GM19193 (cell line): ENCODE measurements around the gene VASN.

ENCODE experiments used
- POLR2A ChIP-seq: IDR thresholded peaks from 4 replicates; pipeline ENCODE4 v1.6.1; 2011; ENCODE audit not compliant: insufficient read depth, insufficient read length; ENCODE audit errors: extremely low read depth

The VASN gene

DNA sequence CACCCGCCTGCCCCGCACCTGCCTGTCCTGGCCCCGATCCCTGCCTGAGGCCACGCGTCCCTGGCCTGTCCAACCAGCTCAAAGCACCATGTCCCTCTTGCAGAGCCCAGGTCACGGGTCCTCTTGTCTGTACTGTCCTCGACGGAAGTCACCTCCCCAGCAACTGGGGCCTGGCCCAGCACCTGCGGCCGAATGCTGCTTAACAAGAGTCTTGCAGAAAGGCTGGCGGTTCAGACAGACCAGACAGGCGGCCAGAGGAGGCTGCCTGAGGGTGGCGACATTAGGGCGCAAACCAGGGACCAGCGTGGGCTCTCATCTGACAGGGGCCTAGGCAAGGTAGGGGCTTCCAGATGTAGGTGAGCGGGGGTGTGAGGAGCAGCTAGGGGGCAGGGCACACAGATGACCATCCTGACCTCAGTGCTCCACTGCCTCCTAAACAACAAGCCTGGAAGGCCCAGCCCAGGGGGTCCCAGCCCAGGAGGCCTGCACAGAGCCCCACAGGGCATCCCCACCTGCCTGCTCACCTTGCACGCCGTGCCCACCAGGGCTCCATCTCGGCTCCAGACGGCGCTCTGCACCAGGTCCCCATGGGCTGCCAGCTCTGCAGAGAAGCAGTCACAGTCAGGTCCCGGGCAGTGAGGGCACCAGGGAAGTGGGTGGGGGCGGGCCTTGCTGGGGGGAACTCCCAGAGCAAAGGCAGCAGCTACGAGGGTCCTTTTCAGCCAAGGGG is 33.5 kb downstream of the VASN start:
- peak; percentile 6 for TF ChIP-seq POLR2A

DNA sequence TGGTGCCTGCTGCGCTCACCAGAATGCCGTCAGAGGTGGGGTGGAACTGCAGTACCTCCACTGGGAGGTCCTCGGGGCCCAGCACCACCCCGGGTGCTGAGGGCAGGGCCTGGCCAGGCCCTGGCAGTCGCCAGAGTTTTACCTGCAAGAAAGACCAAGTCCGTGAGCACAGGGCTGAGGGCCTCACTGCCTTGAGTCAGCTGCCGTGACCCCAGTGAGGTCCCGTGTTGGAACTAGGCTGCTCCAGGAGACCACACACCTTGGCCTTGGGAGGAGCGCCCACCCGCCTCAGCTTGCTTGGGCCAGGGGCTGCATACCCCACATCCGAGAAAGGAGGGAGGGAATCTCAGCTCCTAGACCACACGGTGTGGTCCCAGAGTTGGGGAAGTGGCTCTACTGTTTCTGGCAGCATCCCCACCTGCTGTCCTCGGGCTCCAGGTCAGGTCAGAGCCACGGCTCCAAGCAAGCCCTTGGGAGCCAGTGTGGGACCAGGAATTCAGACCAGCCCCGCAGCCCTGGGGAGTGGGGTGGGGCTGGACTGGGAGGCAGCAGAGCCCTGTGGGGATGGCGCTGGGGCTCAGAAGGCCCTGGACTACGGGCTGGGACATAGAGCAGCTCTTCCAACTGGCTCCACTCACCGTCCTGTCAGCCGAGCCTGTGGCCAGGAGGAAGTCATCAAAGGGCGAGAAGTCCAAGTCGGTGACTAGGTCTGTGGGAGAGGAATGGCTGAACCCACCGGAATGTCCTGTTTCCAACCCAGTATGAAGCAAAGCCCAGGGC is 36.1 kb downstream of the VASN start:
- no peak for TF ChIP-seq POLR2A

DNA sequence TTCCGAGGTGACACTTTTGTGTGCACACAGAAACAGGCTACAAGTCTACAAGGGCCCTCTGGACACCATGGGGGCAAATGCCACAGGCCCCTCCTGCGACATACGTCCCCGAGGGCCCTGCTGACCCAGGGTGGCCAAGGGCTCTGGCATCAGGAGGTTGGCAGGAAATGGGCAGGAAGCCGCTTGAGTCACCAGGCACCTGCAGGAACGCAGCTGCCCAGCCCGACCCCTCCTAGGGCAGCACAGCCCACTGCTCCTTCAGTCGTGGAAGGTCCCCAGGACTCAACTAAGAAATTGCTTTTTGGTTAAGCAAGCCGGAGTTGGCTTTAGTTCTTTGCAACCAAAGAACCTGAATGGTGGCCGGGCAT is 36.7 kb downstream of the VASN start:
- no peak for TF ChIP-seq POLR2A

DNA sequence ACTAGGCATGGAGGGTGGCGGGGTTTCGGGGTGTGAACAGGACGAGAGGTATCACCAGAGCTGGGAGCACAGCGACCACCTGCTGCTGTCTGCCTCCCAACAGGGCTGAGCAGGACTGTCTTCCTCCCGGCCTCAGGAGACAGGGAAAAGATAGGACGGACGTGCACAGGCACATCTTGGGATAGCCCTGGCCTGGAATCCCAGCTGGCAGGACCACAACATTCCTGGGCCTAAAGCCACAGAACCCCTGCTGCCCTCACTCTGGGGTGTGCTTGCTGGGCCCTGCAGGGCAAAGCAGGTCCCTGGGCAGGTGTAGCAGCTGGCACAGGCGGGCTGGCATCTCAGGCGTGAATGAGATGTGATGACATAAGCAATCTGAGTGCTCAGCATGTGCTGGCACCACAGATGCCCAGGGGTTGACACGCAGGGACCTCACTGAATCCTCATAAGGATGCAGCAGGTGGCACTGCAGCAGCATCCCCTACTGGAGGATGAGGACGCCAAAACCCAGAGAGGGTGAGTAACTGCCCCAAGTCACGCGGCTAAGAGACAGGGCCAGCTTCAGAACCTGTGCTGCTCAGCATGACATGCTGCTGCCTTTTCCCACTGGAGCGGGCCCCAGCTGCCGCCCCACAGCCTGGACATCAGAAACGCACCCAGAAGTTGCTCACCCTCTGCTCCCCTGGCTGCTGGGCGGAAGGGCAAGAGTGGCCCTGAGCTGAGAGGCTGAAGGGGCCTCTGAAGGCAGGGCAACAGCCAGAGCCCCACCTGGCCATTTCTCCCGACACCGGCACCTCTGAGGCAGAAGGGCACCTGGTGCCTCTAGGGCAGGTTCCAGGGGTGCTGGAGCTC is 37.7 kb downstream of the VASN start:
- TF ChIP-seq POLR2A, result no peak

DNA sequence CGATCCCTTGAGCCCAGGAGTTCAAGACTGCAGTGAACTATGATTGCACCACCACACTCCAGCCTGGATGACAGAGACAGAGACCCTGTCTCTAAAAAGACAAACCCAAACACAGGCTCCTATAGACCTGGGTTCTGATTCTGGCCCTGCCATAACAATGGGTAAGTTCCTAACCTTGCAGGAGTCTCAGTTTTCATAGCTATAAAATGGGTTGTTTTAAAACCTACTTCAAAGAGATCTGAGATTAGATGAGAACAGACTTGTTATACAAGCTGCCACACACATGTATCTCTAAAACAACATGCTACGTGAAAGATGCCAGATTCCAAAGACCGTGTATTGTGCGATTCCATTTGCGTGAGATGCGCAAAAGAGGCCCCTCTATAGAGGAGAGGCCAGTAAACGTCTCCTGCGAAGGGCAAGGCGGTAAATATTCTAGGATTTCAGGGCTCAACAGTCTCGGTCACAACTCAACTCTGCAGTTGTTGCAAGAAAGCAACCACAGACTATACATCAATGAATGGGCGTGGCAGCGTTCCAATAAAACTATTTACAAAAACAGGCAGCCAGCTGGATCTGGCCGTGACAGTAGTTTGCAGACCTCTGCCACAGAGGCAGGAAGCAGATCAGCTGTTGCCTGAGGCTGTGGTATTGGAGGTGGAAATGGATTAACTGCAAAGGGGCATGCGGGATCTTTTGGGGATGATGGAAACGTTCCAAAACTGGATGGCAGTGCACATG is 38.9 kb downstream of the VASN start:
- no peak for TF ChIP-seq POLR2A

DNA sequence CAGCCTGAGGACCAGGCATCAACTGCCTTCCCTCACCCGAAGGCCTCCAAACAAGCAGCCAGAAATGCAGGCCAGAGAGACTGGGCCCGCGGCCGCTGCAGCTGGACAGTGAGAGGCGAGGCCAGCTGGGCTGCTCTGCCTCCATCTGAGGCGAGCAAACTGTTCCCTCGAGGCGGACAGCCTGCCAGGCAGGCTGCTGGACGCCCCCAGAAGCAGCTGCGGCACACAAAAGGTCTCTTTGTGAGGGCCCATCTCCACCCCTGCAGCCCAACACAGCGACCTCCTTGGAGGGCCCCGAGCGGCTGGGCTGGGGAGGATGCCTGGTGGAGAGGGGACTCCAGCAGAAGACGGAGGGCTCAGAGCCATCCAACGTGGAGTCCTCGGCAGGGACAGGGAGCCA is 40.0 kb downstream of the VASN start:
- TF ChIP-seq POLR2A, result no peak

DNA sequence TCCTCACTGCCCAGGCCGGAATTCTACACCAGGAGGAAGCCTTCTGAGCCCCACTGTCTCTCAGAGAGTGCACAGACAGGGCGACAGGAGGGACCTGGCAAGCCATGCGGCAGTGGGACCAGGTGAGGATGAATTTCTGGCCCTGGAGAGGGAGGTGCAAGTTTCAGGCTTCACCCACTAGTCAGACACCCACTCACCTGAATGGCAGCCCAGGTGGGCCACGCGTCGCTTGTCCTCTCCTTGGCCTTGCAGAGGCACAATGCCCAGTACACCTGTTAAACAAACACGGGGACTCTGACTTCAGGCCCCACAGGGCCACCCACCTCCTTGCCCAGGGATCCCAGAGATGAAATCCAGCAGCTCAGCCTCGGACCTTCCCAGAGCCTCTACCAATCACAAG is 40.5 kb downstream of the VASN start:
- no peak for TF ChIP-seq POLR2A

DNA sequence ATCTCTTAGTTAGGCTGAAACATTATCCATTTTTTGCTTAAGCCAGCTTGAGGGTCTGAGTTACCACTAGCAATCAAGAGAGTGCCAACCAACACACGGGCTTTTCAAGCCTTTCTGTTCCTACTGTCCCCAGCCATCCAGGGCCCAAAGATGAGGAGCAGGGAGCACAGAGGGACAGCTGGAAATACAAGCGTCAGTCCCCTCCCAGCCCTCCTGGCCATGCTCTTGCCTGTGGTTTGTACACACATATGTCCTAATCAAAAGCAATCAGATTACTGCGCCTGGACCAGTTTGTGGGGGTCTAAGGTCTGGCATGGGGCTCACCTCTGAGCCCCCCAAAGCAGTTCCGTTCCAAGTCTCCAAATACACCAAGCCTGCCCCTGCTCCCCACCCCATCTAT is 41.2 kb downstream of the VASN start:
- no peak for TF ChIP-seq POLR2A

DNA sequence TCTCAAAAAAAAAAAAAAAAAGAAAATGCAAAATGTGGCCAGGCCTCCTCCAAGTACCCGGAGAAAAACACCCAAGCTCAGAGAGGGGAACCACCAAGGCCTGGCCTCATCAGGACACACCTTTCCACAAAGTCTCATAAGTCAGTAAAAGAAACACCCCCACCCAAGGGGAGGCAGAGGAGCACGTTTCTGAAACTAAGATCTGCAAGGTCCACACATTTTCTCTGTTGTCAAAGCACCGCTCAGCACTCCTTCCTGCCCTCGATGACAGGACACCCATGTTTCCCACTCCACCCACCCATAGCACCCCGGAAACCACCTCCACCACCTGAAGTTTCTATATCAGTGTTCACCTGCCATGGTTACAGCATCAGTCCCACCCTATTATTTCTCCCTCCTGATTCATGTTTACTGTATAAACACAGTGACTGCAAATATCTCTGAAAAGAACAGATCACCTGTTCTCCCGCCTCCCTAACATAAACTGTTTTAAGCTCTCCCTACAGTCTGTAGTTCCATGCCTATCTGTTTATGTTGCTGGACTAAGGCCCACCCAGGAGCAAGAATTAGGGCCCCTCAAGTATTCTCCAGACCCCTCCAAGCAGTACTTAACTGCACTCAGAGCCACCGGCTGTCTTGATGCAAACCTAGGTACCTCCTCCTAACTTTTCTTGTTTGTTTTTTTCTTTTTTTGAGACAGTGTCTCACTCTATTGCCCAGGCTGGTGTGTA is 42.7 kb downstream of the VASN start:
- no peak for TF ChIP-seq POLR2A

DNA sequence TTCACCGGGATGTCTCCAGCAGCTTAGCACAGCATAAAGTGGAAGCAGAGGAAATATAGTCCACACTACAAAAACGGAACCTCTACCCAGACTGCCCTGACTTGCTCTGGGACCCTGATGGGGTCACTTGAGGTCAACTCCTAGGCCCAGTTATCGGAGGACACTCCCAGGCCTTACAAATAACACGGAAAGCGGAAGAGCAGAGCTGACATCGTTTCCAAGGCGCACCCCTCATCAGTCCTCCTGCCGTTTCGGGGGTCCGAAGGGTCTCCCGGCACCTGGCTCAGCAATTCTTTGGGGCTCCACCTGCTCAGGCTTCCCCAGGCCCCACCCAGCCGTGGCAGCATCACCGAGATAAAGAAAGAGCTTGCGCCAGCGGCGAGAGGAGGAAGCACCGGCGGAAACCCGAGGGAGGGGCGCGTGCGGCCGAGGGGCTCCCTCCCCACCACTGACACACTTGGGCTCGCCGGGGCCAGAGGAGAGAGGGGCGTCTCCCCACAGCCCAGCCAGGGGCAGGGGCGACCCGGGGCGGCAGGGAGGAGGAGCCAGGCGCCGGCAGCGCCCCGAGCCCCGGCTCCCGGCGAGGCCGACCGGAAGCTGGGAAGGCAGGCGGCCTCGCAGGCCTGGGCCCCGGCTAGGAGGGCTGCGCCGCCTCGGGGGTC is 44.0 kb downstream of the VASN start:
- no peak for TF ChIP-seq POLR2A

DNA sequence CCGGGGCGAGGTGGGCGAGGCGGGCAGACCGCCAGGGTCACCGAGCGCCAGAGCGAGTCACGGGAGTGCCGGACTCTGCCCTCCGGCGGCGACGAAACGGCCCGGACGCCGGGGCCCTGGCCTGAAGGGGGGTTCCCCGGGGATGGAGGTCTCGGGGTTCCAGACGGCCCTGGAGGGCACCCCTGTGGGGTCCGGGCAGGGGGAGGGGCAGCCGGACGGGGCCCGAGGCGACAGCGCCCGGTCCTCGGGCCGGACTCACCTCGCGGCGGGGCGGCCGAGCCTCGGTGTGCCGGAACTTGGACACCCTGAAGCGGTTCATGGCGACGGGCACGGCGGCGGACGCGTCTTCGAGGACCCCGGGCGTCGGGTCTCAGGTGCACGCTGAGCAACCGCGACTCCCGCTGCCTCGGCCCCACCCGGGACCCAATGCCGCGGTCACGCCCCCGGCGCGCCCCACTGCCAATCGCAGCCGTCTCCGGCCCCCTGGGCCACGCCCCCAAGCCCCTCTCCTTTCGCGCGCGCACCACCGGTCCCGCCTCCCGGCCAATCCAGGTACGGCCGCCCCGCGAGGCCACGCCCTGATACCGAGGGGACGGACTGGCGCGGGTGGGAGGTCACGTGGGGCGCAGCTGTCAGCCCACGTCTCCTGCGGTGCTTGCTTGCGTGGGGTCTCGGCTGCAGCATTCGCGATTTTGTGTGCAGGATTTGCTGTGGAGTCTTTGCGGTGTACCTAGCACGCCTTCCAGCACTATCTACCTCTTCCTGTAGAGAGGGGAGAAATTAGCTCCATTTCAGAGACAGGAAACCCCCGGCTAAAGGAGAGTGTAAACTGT is 44.8 kb downstream of the VASN start, which contains the start of gene CORO7:
Gene CORO7, minus strand, starts transcription at position 397 of the 833 bp plus-strand sequence. Its CDS starts 78 bp downstream, at position 319.
- TF ChIP-seq POLR2A, result peak; percentile 72

DNA sequence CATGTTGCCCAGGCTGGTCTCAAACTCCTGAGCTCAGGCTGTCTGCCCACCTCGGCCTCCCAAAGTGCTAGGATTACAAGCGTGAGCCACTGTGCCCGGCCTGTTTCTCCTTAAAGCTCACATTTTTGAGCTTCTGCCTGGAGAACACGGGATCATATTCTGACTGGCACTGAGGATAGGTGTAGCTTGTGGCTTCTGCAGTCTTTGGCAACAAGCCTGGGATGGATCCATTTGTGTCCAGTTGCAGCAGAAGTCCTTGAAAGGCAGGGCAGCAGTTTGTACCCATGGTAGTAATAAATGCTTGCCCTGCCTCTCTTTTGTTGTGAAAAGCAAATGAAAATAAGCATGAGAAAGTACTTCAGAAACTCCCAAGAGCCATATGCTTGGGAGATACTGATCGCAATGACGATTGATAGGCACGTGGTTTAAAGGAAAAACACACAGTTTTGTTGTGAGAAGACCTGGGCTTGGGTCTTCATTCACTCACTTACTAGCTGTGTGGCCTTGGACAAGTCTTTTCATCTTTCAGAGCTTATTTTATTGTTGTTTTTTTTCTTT is 47.8 kb downstream of the VASN start:
- no peak for TF ChIP-seq POLR2A
